Fibroblast of gingiva (primary cell): ENCODE data around the gene NEUROG2.
"Not testable (repeated sequence)": the region's sequence is repeated elsewhere in the genome, so short reads cannot be mapped to it uniquely, and the experiment has no call there.

ENCODE experiments used
- DNase-seq: peaks from one replicate; pipeline ENCODE4 v3.0.0-alpha.2; 2011; ENCODE audit warnings: low read depth

The NEUROG2 gene

GRCh38 chr4:112516066-112516470, at the start of gene NEUROG2:
Gene NEUROG2 (minus strand): TSS chr4:112516180. CDS start chr4:112515475, 705 bp downstream.
- no peak for DNase-seq

GRCh38 chr4:112564706-112565270, 48.8 kb upstream of the NEUROG2 start:
- no peak for DNase-seq

GRCh38 chr4:112563431-112564200, 47.6 kb upstream of the NEUROG2 start:
- DNase-seq = no peak

- no peak for DNase-seq
Measured at GRCh38 chr4:112562254-112562879, 46.4 kb upstream of the NEUROG2 start.

DNA sequence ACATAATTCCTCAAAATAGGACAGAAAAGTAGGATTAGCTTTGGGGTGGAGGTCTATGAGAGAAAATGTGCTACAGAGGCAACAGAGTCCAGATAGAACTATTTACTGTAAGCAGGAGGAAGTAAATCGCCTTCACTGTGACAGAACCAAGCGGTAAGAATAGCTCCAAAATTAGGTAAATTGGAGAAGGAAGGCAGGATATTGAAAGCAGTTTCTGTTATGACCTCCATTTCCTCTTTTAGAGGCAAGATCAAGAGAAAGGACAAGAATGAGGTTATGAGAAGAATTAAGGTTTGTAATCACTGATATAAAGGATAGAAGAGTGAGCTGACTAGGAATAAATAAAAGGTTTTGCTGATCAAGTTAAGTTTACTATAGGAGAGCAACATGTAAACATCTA, 44.1 kb upstream of the NEUROG2 start:
- no peak for DNase-seq

GRCh38 chr4:112559053-112559452, 43.1 kb upstream of the NEUROG2 start:
- DNase-seq = no peak

DNA sequence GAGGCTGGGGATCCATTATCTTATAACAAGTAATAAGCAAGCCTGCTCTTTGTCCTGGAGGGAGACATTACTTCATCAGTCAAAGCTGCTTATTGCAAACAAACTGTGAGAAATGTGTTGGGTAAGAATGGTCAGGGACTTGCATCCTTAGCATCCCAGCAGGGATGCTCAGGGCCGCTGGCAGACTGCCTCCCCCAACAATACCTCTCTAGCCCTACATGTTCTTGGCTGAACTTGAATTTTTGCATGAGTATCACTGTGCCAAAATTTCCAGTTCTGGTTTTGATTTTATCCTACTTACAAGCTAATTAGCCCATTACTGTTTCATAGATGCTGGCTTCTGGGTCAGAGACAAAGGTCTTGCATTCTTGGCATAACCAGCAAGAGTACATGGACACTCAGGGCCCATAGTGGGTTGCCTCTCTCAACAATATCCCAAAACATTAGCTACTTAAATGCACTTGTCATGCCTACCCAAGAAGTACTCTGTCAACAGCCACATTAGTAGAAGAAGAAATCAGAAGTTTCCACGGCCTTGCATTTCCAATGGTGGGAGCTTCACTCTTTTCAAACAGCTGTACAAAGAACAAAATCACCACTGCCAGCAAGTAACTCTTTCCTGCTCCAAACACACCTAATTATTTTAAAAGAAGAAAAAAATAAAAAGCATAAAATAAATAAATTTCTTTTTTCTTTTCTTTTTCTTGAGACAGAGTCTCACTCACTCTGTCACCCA, 41.9 kb upstream of the NEUROG2 start:
- peak; percentile 74 for DNase-seq

DNA sequence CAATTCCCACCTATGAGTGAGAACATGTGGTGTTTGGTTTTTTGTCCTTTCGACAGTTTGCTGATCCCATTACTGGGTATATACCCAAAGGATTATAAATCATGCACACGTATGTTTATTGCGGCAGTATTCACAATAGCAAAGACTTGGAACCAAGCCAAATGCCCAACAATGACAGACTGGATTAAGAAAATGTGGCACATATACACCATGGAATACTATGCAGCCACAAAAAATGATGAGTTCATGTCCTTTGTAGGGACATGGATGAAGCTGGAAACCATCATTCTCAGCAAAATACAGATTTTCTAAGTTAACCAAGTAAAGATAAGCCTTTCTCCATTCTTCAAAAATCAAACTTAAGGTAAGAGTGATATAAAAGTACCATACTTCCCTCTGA, 38.3 kb upstream of the NEUROG2 start:
- not testable (repeated sequence) for DNase-seq

- peak; percentile 53 for DNase-seq
Measured at GRCh38 chr4:112552668-112553067, 36.7 kb upstream of the NEUROG2 start.

DNA sequence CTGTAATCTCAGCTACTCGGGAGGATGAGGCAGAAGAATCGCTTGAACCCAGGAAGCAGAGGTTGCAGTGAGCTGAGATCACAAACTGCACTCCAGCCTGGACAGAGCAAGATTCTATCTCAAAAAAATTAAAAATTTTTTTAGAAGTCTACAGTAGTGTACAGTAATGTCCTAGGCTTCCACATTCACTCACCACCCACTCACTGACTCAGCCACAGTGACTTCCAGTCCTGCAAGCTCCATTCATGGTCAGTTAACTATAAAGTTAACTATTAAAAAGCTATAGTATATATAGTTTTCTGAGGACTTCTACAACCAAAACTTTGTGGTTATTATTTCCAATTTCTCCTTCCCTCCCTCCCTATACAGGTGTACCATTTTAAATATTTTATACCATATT, 34.7 kb upstream of the NEUROG2 start:
- DNase-seq = no peak

GRCh38 chr4:112546476-112546875, 30.5 kb upstream of the NEUROG2 start:
- DNase-seq = no peak

- DNase-seq = no peak
Measured at GRCh38 chr4:112545346-112545745, 29.4 kb upstream of the NEUROG2 start.

DNA sequence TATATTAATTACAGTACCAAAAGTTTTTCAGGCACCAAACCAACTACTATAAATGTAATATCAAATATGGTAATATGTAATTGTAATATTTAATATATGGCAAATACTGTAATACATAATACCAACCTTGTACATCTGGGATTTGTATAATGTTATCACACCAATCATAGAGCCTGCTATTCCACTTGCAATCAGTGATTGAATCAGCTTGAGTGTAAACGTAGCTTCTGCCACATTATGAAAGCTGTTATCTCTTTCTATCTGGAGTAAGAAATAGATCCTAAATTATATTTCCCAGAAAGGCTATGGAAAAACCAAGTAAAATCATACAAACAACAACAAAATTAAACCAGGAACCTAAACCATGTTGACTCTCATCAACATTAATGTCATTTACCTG, 24.7 kb upstream of the NEUROG2 start:
- DNase-seq = no peak

- no peak for DNase-seq
Measured at GRCh38 chr4:112536123-112536522, 20.1 kb upstream of the NEUROG2 start.

- DNase-seq = no peak
Measured at GRCh38 chr4:112532267-112532666, 16.3 kb upstream of the NEUROG2 start.

DNA sequence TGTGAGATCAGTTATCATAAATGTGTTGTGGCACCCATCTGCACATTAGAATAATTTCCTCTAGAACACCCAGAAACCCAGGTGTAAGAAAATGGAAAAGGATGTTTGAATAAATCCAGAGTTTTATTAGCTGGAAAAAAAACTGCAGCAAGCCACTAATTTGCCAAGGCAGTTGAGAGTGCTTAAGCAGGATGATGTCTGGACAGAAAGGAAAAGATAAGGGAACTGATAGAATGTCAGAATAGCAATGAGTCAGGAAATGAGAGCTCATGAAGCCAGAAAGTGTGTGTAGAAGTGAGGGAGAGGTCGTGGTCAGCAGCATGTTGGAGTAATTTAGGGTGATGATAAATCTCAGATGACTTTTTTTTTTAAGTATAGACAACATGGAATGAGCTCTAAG, 15.2 kb upstream of the NEUROG2 start:
- DNase-seq = no peak

- DNase-seq = no peak
Measured at GRCh38 chr4:112526061-112526460, 10.1 kb upstream of the NEUROG2 start.

GRCh38 chr4:112523764-112524505, 8.0 kb upstream of the NEUROG2 start:
- no peak for DNase-seq

GRCh38 chr4:112523008-112523721, 7.2 kb upstream of the NEUROG2 start:
- DNase-seq = peak; percentile 30

GRCh38 chr4:112522431-112522830, 6.5 kb upstream of the NEUROG2 start:
- not testable (repeated sequence) for DNase-seq
